ENCODE measurements around the gene P4HA2.

Gene P4HA2

GRCh38 chr5:132246806-132247205, 19.2 kb upstream of the P4HA2 start:
- TF ChIP-seq POLR2A (IDR thresholded peaks at IDR 0.05; ENCODE audit: low read depth, low read length) = no peak
- no peak for FAIRE-seq
- no peak for DNase-seq (ENCODE audit: insufficient read length, low spot score)

DNA sequence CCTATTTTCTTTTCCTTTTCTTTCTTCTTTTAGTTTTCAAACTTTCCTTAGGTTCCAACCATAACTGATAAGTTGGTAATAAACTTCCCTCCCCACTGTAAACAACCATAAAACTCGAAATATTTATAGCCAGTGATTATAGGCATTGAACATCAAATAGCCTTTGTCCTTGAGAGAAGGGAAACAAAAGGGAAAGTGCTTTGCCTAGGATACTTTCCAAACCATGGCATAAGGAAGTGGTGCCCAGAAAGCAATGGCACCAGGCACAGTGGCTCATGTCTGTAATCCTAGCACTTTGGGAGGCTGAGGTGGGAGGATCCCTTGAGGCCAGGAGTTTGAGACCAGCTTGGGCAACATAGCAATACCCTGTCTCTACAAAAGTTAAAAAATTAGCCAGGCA, 17.9 kb upstream of the P4HA2 start:
- FAIRE-seq = no peak
- TF ChIP-seq POLR2A (IDR thresholded peaks at IDR 0.05; ENCODE audit: low read depth, low read length) = no peak

GRCh38 chr5:132243366-132243977, 15.8 kb upstream of the P4HA2 start:
- no peak for TF ChIP-seq POLR2A (IDR thresholded peaks at IDR 0.05; ENCODE audit: low read depth, low read length)
- DNase-seq (ENCODE audit: insufficient read length, low spot score) = no peak
- no peak for FAIRE-seq

More for the DNA sequence above, 17.9 kb upstream of the P4HA2 start:
- DNase-seq (ENCODE audit: insufficient read length, low spot score) = no peak

DNA sequence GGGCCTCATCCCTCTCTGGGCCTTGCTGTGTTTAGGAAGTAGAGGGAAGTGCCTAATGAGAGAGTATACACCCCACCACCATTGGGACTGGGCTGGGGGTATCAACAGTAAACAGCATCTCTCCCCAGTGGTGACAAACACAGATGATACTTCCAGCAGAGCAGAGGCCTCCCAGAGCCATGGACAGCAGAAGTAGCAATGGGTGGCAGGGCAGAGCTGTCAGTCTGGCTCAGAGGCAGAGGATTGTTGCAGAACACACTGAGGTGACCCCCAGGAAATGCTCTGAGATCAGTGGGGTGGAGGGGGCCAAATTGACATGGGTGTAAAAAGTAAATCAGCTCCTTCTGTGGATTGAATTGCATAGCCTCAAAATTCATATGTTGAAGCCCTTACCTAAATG, 12.1 kb upstream of the P4HA2 start:
- FAIRE-seq (no peak), DNase-seq (ENCODE audit: insufficient read length, low spot score) (no peak)
- no peak for TF ChIP-seq POLR2A (IDR thresholded peaks at IDR 0.05; ENCODE audit: low read depth, low read length)

DNA sequence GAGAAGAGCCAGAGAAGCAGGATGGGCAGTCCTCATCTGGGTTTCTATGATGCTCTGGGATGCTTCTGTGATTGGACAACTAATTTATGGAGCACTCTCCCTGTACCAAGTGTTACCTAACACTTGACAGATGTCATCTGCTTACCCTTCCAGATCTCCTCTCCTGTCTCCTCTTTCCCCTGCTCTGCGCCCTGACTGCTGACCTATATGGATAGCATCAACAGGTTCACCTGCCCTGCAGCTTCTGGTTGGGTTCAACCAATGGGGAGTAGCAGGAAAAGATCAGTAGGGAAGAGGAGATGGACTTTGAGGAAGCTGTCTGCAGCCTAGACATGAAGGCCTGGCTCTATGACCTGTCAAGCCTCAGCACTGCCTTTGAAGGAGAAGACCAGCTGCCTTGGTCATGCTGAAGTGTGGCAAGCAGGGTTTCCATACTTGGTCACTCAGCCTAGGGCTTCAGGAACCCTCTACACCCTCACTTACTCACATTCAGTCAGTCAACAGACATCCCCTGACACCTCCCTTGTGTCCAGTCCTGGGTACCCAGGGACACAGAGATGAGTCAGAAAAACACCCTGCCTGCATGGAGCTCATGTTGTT, 11.3 kb upstream of the P4HA2 start:
- no peak for FAIRE-seq
- DNase-seq (ENCODE audit: insufficient read length, low spot score) = no peak
- no peak for TF ChIP-seq POLR2A (IDR thresholded peaks at IDR 0.05; ENCODE audit: low read depth, low read length)

DNA sequence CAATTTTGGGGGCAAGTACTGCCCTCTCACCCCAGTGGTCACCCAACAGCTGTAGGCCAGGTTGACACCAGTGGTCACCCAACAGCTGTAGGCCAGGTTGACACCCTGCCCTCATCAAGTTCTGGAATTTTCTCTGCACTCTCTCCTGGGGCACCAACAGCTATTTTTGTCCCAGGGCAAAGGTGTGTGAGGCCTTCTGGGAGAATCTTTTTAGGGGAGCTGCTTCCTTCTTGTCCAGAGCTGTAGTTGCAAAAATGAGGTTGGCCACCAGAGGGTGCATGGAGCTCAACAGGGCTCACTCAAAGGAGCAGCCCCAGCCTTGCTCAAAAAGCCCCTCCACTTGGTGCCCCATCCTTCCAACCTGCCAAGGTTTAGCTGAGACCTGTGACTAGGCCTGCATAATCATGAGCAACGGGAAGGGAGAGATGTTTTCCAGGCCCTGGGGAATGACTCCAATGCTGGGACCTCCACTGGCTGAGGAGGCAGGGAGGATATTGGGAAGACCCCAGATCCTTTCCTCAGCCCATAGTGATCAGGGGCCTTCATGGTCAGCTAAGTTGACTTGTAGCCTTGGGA, 10.6 kb upstream of the P4HA2 start:
- no peak for TF ChIP-seq POLR2A (IDR thresholded peaks at IDR 0.05; ENCODE audit: low read depth, low read length)
- FAIRE-seq = no peak
- no peak for DNase-seq (ENCODE audit: insufficient read length, low spot score)

DNA sequence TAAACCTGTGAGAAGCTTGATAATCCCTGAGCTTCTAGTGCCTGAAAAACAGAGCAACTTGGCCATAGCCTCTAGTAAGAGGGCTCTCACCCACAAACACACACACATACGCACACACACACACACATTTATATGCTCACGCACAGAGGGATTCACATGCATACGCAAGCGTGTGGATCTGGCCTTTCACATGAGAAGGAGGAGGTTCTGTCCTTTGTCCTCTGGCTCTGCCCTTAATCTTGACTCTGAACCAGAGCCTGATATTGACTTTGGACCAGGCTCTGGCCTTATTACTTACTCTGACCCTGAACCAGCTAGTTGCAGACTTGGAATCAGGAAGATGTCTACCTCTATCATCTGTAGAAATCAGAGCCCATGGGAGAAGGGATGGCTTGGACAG, 10.0 kb upstream of the P4HA2 start:
- no peak for FAIRE-seq
- no peak for DNase-seq (ENCODE audit: insufficient read length, low spot score)
- no peak for TF ChIP-seq POLR2A (IDR thresholded peaks at IDR 0.05; ENCODE audit: low read depth, low read length)

GRCh38 chr5:132237141-132237540, 9.5 kb upstream of the P4HA2 start:
- TF ChIP-seq POLR2A (IDR thresholded peaks at IDR 0.05; ENCODE audit: low read depth, low read length) = no peak
- DNase-seq (ENCODE audit: insufficient read length, low spot score) (no peak), FAIRE-seq (no peak)

- FAIRE-seq (no peak), DNase-seq (ENCODE audit: insufficient read length, low spot score) (no peak)
- no peak for TF ChIP-seq POLR2A (IDR thresholded peaks at IDR 0.05; ENCODE audit: low read depth, low read length)
Observed at GRCh38 chr5:132235340-132235739, 7.7 kb upstream of the P4HA2 start.

DNA sequence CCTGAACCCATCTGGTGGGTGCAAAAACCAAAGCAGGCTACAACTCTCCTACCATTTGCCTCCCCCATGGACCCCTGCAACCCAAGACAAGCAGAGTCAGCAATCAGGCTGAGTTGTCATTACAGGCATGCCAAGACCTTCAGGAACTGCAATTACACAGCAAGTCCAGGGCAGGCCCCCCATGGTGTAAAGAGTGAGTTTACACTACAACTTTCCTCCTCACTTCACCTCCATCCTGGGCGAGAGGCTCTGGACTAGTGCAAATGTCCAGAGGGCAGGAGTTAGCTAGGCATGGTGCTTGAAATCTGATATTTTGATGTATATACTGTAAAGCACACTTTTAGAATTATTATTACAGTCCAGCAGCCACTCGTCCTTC, 7.0 kb upstream of the P4HA2 start:
- no peak for DNase-seq (ENCODE audit: insufficient read length, low spot score)
- no peak for TF ChIP-seq POLR2A (IDR thresholded peaks at IDR 0.05; ENCODE audit: low read depth, low read length)
- FAIRE-seq = no peak

DNA sequence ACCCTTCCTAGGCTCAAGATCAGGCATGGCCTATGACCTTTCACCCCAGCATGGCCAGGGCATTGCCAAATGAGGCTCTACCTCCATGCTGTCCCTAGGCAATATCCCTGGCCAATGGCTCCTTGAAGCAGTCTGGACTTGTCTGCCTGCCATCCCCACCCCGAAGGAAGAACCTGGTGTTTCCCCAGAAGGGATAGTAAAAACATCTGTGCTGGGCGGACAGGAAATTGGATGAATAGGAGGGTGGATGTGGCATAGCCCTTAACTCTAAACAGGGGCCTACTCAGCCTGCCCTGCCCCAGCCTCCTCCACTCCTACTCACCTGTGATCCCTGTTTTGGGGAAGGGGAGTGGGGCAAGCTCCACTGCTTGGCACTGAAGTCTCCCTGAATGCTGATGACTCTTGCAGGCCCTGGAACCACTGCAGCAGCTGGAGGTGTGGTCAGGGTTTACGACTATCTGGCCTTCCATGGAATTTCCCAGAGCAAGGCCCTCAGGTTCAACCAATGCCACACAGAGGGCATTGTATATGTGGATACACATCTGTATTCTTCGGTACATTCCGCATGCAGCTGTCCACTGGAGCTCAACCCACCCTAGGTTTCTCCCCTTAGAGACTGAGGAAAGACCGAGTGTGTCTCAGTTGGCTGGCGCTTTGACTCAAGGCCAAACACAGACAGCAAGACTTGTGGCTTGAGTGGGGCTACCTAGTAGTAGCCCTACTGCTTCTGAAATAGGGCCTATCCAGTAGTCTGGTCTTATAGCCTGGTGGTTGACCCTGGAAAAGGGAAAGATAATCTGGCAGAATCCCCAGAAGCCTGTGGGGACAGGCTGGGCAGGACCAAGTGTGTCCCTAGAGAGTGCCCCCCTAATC, 6.4 kb upstream of the P4HA2 start:
- TF ChIP-seq POLR2A (IDR thresholded peaks at IDR 0.05; ENCODE audit: low read depth, low read length) = no peak
- DNase-seq (ENCODE audit: insufficient read length, low spot score) (no peak), FAIRE-seq (no peak)

DNA sequence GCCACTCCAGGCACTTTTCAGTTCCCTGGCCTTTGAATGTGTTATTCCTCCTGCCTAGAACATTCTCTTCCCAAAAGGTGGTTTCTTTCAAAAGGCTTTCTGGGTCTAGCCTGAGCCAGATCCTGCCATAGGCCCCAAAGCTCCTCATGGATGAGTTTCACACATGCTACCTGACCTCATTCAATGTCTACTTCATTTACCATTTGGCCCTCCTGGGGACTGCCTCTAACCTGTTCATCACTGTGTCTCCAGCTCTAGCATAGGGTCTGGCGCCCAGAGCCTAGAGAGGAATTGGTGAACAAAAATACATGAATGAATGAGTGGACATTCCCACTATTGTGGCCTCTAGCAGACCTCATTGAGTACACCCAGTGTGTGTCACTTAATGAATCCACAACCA, 5.4 kb upstream of the P4HA2 start:
- no peak for TF ChIP-seq POLR2A (IDR thresholded peaks at IDR 0.05; ENCODE audit: low read depth, low read length)
- no peak for DNase-seq (ENCODE audit: insufficient read length, low spot score)
- no peak for FAIRE-seq

DNA sequence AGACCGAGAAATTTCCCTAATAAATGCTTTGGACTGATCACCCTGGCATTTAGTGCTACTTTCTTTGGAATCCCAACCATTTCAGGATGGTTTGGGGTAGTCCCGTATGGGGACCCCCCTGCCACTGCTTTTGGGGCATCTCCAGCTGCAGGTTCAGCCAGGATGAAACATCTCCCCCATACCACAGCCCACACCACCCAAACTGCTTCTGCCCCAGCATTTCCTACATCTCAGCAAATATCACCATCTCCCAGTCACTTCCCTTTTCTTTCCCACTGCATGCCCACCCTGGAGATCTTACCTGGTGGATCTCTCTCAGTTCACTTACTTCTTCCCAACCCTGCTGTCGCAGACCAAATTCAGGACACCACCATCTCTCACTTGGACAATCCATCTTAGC, 4.8 kb upstream of the P4HA2 start:
- no peak for TF ChIP-seq POLR2A (IDR thresholded peaks at IDR 0.05; ENCODE audit: low read depth, low read length)
- DNase-seq (ENCODE audit: insufficient read length, low spot score) (no peak), FAIRE-seq (no peak)

DNA sequence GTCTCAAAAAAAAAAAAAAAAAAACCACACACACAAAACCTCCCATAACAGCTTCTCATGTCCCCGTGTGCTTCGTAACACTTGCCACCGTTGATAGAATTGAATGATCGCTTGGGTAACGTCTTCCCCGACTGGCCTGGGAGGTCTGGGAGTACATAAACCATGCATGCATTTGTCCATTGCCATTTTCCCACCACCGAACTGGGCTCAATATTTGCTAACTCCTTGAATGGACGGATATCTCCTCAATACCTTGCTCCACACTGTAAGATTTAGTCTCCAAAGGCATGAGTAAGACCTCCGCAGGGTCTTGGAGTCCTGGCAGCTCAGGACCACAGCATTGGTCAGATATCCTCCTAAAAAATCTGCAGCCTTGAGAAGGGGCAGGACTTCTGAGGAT, 3.2 kb upstream of the P4HA2 start:
- no peak for FAIRE-seq
- no peak for TF ChIP-seq POLR2A (IDR thresholded peaks at IDR 0.05; ENCODE audit: low read depth, low read length)

More for the DNA sequence above, 3.2 kb upstream of the P4HA2 start:
- DNase-seq (ENCODE audit: insufficient read length, low spot score) = no peak
